Stimulated activated CD8-positive, alpha-beta memory T cell treated with anti-CD3 and anti-CD28 coated beads, Interleukin-7, amount 100 ng/mL, for 4 hours (primary cell): Measurements from ENCODE around the gene AFMID.
"Not testable (repeated sequence)": the region's sequence is repeated elsewhere in the genome, so short reads cannot be mapped to it uniquely, and the experiment has no call there.

ENCODE experiments used
- DNase-seq, 2 donors: peaks; one replicate each; pipeline ENCODE4 v3.0.0-alpha.2; 2020; ENCODE audit warnings: low read depth in 2 of 2

Gene AFMID

DNA sequence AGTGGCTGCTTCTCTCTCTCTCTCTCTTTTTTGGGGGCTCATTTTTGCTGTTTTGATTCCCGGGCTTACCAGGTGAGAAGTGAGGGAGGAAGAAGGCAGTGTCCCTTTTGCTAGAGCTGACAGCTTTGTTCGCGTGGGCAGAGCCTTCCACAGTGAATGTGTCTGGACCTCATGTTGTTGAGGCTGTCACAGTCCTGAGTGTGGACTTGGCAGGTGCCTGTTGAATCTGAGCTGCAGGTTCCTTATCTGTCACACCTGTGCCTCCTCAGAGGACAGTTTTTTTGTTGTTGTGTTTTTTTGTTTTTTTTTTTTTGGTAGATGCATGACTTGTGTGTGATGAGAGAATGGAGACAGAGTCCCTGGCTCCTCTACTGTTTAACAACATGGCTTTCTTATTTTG is 36.6 kb downstream of the AFMID start:
- no peak for DNase-seq

DNA sequence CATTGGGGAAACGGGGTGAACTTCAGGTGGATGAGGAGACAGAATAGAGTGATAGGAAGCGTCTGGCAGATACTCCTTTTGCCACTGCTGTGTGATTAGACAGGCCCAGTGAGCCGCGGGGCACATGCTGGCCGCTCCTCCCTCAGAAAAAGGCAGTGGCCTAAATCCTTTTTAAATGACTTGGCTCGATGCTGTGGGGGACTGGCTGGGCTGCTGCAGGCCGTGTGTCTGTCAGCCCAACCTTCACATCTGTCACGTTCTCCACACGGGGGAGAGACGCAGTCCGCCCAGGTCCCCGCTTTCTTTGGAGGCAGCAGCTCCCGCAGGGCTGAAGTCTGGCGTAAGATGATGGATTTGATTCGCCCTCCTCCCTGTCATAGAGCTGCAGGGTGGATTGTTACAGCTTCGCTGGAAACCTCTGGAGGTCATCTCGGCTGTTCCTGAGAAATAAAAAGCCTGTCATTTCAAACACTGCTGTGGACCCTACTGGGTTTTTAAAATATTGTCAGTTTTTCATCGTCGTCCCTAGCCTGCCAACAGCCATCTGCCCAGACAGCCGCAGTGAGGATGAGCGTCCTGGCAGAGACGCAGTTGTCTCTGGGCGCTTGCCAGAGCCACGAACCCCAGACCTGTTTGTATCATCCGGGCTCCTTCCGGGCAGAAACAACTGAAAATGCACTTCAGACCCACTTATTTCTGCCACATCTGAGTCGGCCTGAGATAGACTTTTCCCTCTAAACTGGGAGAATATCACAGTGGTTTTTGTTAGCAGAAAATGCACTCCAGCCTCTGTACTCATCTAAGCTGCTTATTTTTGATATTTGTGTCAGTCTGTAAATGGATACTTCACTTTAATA is 37.3 kb downstream of the AFMID start:
- DNase-seq = no peak

DNA sequence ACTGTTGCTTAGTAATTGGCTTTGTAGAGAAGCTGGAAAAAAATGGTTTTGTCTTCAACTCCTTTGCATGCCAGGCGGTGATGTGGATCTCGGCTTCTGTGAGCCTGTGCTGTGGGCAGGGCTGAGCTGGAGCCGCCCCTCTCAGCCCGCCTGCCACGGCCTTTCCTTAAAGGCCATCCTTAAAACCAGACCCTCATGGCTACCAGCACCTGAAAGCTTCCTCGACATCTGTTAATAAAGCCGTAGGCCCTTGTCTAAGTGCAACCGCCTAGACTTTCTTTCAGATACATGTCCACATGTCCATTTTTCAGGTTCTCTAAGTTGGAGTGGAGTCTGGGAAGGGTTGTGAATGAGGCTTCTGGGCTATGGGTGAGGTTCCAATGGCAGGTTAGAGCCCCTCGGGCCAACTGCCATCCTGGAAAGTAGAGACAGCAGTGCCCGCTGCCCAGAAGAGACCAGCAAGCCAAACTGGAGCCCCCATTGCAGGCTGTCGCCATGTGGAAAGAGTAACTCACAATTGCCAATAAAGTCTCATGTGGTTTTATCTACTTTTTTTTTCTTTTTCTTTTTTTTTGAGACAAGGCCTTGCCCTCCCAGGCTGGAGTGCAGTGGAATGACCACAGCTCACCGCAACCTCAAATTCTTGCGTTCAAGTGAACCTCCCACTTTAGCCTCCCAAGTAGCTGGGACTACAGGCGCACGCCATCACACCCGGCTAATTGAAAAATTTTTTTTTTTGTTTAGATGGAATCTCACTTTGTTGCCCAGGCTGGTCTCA is 38.1 kb downstream of the AFMID start:
- no peak for DNase-seq

- no peak for DNase-seq
Observed at GRCh38 chr17:78226055-78226758, 39.0 kb downstream of the AFMID start.

- DNase-seq = no peak
Observed at GRCh38 chr17:78226759-78227454, 39.7 kb downstream of the AFMID start.

- DNase-seq = no peak
Observed at GRCh38 chr17:78227455-78227916, 40.3 kb downstream of the AFMID start.

DNA sequence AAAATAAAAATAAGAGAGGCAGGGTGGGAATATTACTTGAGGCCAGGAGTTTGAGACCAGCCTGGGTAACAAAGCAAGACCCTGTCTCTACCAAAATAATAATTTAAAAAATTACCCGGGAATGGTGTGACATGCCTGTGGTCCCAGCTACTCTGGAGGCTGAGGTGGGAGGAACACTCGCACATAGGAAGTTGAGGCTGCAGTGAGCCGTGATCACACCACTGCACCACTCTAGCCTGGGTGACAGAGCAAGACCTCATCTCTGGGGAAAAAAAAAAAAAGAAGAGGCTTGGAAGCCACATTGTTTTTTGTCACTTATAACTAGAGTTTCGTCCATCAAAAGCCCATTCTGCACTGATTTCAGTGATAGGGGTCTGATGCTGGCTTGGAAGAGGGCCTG is 41.0 kb downstream of the AFMID start:
- DNase-seq = no peak

DNA sequence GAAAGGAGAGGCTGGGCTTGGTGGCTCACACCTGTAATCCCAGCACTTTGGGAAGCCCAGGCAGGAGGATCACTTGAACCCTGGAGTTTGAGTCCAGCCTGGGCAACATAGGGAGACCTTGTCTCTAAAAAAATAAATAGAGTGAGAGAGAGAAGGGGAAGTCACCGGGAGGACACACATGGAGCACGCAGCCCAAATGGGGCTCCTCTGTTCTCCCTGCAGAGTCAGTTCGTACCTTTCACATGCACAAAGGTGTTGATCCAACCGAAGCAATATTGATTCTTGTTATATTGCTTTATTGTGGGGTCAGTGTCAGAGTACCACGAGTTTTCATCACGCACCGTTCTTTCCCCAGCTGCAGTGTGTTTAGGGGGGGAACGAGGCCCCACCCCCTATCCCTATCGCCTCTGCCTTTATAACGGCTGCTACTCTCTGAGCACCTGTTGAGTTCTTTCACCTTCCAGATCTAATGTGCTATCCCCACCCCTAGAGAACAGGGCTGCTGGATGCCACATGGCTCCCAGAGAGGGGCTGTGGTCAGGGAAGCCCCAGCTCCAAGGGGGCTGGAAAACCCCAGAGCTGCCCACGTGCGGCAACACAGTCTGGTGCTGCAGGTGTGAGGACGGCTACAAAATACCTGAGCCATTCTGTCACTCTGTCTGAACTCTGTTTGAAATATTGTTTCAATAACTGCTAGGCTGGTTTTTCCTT is 43.2 kb downstream of the AFMID start:
- DNase-seq = no peak

- DNase-seq = no peak
Observed at GRCh38 chr17:78230996-78231935, 44.1 kb downstream of the AFMID start, which contains the start of gene TMEM235. Gene TMEM235, plus strand, starts transcription at chr17:78231631. Its CDS starts 393 bp downstream, at chr17:78232024.

GRCh38 chr17:78231991-78232858 is 45.1 kb downstream of the AFMID start:
- DNase-seq = no peak

DNA sequence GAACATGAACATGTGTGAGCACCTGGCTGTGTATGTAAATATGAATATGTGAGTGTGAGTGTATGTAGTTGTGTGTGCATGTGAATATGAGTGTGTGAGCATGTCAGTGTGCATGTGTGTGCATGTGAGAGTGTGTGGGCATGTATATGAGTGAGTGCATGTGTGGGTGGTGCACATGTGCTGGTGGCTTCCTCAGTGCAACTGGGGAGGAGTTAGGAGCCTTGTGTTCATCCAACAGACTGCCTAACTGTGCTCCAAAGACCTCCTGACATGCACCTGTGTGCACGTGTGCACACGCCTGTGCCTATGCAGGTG is 45.7 kb downstream of the AFMID start:
- no peak for DNase-seq

DNA sequence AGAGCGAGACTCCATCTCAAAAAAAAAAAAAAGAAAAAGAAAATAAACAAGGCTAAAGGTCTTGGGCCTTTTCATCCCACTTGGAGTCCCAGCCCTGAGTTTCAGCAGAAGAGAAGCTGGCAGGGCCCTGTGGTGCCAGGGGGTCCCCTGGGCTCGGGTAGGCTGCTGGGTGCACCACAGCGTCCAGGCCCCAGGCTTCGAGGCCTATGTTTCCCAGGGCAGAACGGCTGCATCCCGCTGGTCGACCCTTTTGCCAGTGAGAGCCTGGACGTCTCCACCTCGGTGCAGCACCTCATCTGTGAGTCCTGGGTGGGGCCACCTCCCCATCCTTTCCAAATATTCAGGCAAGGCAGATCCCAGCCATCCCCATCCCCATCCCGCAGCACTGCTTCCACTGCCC is 46.5 kb downstream of the AFMID start:
- DNase-seq = no peak

- DNase-seq = no peak
Observed at GRCh38 chr17:78234261-78234865, 47.2 kb downstream of the AFMID start.

DNA sequence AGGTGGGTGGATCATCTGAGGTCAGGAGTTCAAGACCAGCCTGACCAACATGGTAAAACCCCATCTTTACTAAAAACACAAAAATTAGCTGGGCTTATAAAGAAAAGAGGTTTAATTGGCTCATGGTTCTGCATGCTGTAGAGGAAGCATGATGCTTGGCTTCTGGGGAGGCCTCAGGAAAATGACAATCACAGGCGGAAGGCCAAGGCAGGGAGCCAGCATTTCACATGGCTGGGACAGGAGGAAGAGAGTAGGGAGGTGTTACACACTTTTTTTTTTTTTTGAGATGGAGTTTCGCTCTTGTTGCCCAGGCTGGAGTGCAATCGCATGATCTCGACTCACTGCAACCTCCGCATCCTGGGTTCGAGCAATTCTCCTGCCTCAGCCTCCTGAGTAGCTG is 47.9 kb downstream of the AFMID start:
- not testable (repeated sequence) for DNase-seq

GRCh38 chr17:78235885-78236284 is 48.7 kb downstream of the AFMID start:
- no peak for DNase-seq

- no peak for DNase-seq
Observed at GRCh38 chr17:78236362-78237127, 49.4 kb downstream of the AFMID start.

- no peak for DNase-seq
Observed at GRCh38 chr17:78237401-78238012, 50.3 kb downstream of the AFMID start.
